Effector memory CD8-positive, alpha-beta T cell (primary cell): ENCODE measurements around the gene LBR.
"Not testable (repeated sequence)": the region's sequence is repeated elsewhere in the genome, so short reads cannot be mapped to it uniquely, and the experiment has no call there.

Experiments
- ATAC-seq: fragments of 150-1000 bp; cut with Tn5 transposase; replicated peaks from 2 replicates; pipeline ENCODE4 v1.10.0; 2021; ENCODE audit warnings: mild to moderate bottlenecking, moderate library complexity
- DNase-seq, 3 experiments: peaks; one replicate each; pipeline ENCODE4 v3.0.0; 2021
- H3K27ac Mint-ChIP-seq, 2 donors: one replicate each; pipeline ENCODE4 v1.8.0; 2022; ENCODE audit warnings: mild to moderate bottlenecking in 2 of 2, mixed read lengths in 2 of 2, moderate library complexity in 2 of 2
- H3K27me3 Mint-ChIP-seq, 2 donors: one replicate each; pipeline ENCODE4 v1.8.0; 2022; ENCODE audit warnings: mixed read lengths in 2 of 2
- H3K36me3 Mint-ChIP-seq: one replicate; pipeline ENCODE4 v1.8.0; 2022; ENCODE audit warnings: mild to moderate bottlenecking, moderate library complexity, mixed read lengths; ENCODE audit not compliant: insufficient read depth
- H3K4me1 Mint-ChIP-seq, 2 donors: one replicate each; pipeline ENCODE4 v1.8.0; 2022; ENCODE audit warnings: low read depth in 2 of 2, mixed read lengths in 2 of 2
- H3K4me3 Mint-ChIP-seq, 2 donors: one replicate each; pipeline ENCODE4 v1.8.0; 2022; ENCODE audit warnings: mild to moderate bottlenecking in 2 of 2, mixed read lengths in 2 of 2, moderate library complexity in 2 of 2
- H3K9me3 Mint-ChIP-seq, 2 donors: one replicate each; pipeline ENCODE4 v1.8.0; 2022; ENCODE audit warnings: mixed read lengths in 2 of 2

LBR gene

DNA sequence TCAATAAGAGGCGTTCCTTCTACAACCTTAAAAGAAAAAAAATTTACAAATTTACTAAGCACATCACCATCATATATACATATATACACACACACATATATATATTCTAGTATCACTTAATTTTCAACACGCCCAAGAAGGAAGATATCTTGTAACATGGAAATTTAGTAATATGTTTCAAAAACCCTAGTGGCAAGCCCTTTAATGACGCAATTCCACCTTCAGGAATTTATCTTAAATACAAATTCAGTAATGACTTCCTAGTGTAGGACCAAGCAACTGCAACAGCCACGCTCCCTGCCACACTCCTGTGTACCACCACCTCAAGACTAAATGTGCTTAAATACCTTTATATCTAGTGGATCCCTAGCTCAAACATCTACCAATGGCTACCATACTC lies 12.5 kb downstream of the LBR start:
- Mint-ChIP-seq H3K4me3 (no peak overlapping the region), H3K36me3 (peaks cover 87% of the 10 kb centered on the region), H3K27ac (peak overlapping the region; percentile 4 to 74), H3K4me1 (peaks cover 19 to 32% of the 10 kb centered on the region in 2 donors), H3K9me3 (no peaks in the 10 kb centered on the region), H3K27me3 (no peaks in the 10 kb centered on the region)
- DNase-seq (no peak), ATAC-seq (no peak)

DNA sequence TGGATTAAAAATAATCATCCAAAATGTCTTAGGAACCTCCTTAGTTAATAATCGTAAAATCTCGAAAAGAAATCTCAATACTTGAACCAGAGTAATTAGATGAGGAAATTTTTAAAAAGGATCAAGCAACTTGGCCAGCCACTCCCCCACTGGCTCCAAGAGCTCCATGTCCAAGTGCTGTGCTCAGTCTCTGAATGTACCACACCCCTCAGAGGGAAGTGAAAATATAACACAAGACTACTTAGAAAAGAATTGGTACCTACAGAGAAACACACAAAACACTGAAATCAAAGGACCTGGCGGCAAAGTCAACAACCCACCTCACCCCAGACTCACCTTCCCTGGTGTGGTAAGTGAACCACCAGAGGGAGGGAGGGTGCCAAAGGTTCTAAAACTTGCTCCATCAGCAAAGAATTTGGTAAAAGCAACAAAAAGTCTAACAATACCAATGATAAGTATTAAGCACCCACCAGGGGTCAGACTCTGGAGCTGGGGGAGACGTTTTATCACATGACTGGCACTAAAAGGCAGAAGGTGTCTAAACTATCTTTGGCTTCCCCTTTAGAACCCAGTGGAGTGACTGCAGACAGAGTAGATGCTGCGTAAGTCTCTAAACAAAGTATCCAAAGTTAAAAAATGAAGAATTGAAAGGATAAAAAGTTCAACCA lies 14.0 kb downstream of the LBR start:
- Mint-ChIP-seq H3K9me3 (no peaks in the 10 kb centered on the region), H3K36me3 (peaks cover 87% of the 10 kb centered on the region), H3K27ac (peak overlapping the region; percentile 4 to 74), H3K4me1 (peaks cover 15 to 34% of the 10 kb centered on the region in 2 donors), H3K27me3 (no peaks in the 10 kb centered on the region), H3K4me3 (no peak overlapping the region)
- DNase-seq: no peak
- peak; percentile 29 for ATAC-seq

DNA sequence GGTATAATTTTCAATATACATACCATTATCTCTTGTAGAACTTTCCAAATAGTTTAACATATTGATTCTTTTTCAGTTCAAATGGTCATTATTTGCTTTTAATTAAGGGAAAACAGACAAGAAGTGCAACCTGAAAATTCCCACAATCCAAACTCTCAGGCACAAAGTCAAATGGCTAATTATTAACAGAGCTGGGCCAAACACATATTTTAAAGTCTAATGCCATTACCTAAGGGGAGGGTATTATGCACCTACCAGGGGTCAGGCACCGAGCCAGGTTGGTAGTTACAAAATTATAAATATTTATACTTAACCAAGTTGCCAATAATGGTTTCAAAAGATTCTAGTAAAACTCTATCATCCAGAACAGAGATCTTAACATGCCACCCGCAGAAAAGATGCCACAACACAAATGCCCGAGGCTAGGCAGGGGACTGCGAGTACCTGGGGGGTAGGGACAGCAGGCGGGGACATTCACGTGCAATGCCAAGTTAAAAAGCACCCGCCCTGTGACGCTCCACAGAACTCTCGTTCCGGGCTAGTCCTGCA lies 15.0 kb downstream of the LBR start:
- no peak for DNase-seq
- no peak overlapping the region for H3K4me3 Mint-ChIP-seq
- no peak for ATAC-seq
- peaks cover 15 to 28% of the 10 kb centered on the region in 2 donors for H3K4me1 Mint-ChIP-seq
- no peaks in the 10 kb centered on the region for H3K27me3 Mint-ChIP-seq
- no peaks in the 10 kb centered on the region for H3K9me3 Mint-ChIP-seq
- H3K36me3 Mint-ChIP-seq: peaks cover 78% of the 10 kb centered on the region
- H3K27ac Mint-ChIP-seq: no peak overlapping the region

DNA sequence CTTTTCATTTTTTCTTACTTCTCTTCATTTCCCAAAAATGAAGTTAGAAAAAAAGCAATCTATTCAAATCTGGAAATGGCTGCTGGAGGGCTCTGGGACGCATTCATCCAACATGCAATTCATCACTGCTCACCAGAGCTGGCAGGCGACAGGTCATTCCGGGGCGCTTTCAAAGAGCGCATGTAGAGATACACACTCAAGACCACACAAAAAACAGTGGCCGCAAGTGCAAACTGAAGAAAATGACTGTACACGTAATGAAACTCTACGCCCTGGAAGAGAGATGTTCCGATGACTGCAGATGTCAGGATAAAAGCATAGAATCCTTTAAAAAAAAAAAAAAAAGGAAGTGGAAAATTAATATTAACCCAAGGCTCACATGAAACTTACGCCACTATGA lies 15.5 kb downstream of the LBR start:
- no peaks in the 10 kb centered on the region for H3K27me3 Mint-ChIP-seq
- no peaks in the 10 kb centered on the region for H3K9me3 Mint-ChIP-seq
- H3K4me1 Mint-ChIP-seq: peaks cover 15 to 25% of the 10 kb centered on the region in 2 donors
- peaks cover 74% of the 10 kb centered on the region for H3K36me3 Mint-ChIP-seq
- H3K27ac Mint-ChIP-seq: no peak overlapping the region
- ATAC-seq (no peak), DNase-seq (no peak)
- no peak overlapping the region for H3K4me3 Mint-ChIP-seq

DNA sequence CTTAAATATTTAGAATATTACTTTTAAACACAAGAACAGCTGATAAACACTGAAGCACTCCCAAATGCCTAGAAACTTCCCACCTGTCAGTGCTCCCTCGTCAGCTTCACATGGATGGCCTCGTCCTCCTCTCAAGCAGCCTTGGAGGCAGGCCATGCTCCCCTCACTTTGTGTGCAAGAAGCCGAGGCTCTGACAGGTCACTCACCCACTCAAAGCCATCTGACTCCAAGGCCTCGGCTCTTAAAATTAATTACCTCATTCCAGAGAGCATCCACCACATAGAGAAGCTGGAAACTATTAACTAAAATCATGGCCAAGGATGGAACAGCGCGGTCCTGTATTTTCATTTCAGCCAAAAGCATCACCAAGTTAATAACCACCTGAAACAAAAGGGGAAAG lies 17.8 kb downstream of the LBR start:
- no peak for DNase-seq
- peak overlapping the region; percentile 16 to 24 for H3K27ac Mint-ChIP-seq
- H3K27me3 Mint-ChIP-seq: no peaks in the 10 kb centered on the region
- no peaks in the 10 kb centered on the region for H3K9me3 Mint-ChIP-seq
- ATAC-seq: no peak
- peaks cover 78% of the 10 kb centered on the region for H3K36me3 Mint-ChIP-seq
- H3K4me1 Mint-ChIP-seq: peaks cover 13 to 20% of the 10 kb centered on the region in 2 donors
- H3K4me3 Mint-ChIP-seq: no peak overlapping the region

DNA sequence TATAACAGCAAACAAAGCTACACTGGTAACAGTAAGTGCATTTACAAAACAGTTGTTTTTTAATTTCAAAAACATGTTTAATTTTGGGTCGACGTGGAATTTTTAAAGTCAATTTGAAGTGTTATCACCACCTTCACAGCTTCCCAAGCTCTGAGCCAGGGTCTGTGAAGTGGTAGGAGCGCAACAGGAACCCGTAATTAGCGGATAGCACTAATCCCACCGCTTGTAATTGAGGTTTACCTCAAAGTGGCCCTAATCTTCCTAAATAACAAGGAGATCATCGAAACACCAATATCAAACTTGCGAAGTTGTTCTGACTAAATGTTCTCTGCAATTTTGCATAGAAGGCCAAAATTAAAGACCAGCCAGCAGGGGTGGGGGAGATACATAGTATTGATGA lies 18.8 kb downstream of the LBR start:
- ATAC-seq (no peak), DNase-seq (no peak)
- Mint-ChIP-seq H3K9me3 (no peaks in the 10 kb centered on the region), H3K4me1 (peaks cover 5 to 16% of the 10 kb centered on the region in 2 donors), H3K27ac (peak overlapping the region in 1 of 2 donors; percentile 35), H3K36me3 (peaks cover 78% of the 10 kb centered on the region), H3K4me3 (no peak overlapping the region), H3K27me3 (no peaks in the 10 kb centered on the region)

DNA sequence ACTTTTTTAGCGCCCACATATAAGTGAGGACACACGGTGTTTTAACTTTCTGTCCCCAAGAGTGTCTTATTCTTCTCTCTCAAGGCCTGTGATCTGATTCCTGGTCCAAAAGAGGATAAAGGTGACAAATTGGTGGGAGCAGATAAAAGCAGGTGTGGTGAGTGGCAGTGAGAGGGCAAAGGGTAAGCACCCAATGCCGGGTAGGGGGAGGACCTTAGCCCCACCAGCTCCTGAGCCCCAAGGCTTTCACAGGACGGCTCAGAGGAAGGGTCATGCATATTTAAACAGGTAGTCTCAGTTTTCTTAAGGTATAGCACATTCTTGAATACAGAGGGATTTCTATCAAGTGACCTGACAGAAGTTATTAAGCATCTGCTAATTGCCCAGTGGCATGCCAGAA lies 19.6 kb downstream of the LBR start:
- Mint-ChIP-seq H3K36me3 (peaks cover 78% of the 10 kb centered on the region), H3K4me1 (peaks cover 5 to 16% of the 10 kb centered on the region in 2 donors), H3K27me3 (no peaks in the 10 kb centered on the region), H3K4me3 (no peak overlapping the region), H3K9me3 (no peaks in the 10 kb centered on the region), H3K27ac (peak overlapping the region; percentile 19 to 35)
- DNase-seq (no peak), ATAC-seq (no peak)

DNA sequence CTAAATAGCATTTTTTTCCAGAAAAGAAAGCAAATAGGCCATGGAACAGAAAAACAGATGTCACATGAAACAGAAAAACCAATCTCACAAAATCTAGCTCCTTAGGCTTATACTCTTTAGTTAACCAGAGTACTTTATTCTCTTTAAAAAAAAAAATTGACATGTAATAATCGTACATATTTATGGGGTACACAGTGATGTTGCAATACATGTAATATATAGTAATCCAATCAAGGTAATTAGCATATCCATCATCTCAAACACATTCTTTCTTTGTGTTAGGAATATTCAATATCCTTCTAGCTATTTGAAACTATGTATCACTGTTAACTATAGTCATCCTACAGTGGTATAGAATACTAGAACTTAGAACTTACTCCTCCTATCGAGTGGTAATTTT lies 20.1 kb downstream of the LBR start:
- no peak for DNase-seq
- peaks cover 78% of the 10 kb centered on the region for H3K36me3 Mint-ChIP-seq
- H3K27ac Mint-ChIP-seq: peak overlapping the region; percentile 35 to 63
- no peak overlapping the region for H3K4me3 Mint-ChIP-seq
- H3K4me1 Mint-ChIP-seq: peaks cover 5 to 16% of the 10 kb centered on the region in 2 donors
- ATAC-seq: no peak
- no peaks in the 10 kb centered on the region for H3K27me3 Mint-ChIP-seq
- no peaks in the 10 kb centered on the region for H3K9me3 Mint-ChIP-seq

DNA sequence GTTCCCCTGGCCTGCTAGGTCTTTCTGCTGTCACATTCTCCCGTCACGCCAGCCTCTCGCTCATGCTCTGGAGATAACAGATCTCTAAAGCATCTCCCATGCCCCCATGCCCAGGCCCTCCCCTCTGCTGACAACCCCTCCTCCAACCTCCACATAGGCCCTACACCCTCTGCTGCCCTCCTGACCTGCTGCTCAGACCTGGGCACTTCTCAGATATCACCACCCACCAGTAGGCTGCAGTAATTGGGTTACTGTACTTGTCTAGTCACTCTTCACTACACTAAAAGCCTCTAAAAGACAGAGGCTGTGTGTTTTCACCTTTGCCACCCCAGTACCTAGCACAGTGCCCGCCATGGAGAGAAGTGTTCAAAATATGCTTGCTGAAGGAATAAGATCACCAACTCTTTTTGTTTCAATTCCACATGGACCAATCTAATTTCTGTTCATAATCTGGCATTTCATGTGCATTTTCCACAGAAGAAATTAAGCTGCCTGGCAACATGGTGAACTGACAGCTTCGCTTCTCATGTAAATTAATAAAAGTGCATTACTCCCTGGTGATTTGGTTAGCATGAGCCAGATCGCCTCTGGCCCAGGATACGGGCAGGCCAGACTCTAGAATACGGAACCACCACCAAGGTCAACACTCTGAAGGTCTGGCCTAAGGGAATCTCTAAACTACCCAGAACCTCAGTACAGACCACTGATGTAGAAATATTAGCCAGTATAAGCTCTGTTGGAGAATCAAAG lies 20.7 kb downstream of the LBR start:
- Mint-ChIP-seq H3K36me3 (peaks cover 78% of the 10 kb centered on the region), H3K27me3 (no peaks in the 10 kb centered on the region), H3K27ac (peak overlapping the region in 1 of 2 donors; percentile 63), H3K4me1 (peaks cover 5 to 16% of the 10 kb centered on the region in 2 donors), H3K4me3 (no peak overlapping the region), H3K9me3 (no peaks in the 10 kb centered on the region)
- no peak for DNase-seq
- ATAC-seq: no peak

DNA sequence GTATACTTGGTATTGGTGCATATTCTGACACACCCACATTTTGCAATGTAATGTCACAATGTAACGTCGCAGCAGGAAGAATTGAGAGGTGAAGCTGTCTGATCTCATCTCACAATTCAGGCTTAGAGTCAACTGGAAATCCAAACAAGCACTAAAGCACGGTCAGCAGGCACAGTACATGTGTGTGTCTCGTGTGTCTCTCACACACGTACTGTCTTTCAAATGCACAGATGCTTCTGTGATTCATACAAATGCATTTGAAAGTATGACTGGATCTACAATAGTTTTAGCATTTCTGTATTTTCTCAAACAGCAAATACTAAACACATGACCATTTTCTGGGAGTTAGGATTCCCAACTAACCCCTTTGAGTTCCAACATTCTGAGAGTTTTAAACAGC lies 26.9 kb downstream of the LBR start:
- H3K9me3 Mint-ChIP-seq: no peaks in the 10 kb centered on the region
- H3K4me3 Mint-ChIP-seq: no peak overlapping the region
- peaks cover 72% of the 10 kb centered on the region for H3K36me3 Mint-ChIP-seq
- no peak for DNase-seq
- H3K4me1 Mint-ChIP-seq: peaks cover 0 to 7% of the 10 kb centered on the region in 2 donors
- no peak overlapping the region for H3K27ac Mint-ChIP-seq
- H3K27me3 Mint-ChIP-seq: no peaks in the 10 kb centered on the region
- ATAC-seq: no peak

DNA sequence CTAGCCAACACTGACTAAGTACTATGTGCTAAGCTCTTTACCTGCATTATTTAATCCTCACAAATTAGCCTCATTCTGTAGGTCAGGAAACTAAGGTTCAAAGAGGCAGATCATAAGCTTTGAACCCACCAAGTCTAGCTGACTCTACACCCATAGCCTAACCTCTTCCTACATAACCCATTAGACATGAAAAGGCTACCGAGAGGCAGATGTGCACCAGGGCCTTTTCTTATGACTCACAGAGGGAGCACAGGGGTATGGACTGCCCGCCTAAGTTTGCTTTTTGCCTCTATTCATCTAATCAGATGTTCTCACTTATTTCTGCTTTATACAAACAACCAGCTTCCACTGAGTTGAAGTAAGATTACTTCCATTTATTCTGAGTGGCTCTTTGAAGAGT lies 31.5 kb downstream of the LBR start:
- Mint-ChIP-seq H3K27ac (no peak overlapping the region), H3K36me3 (peaks cover 33% of the 10 kb centered on the region), H3K27me3 (no peaks in the 10 kb centered on the region), H3K4me3 (no peak overlapping the region), H3K9me3 (no peaks in the 10 kb centered on the region), H3K4me1 (peaks cover 0 to 5% of the 10 kb centered on the region in 2 donors)
- DNase-seq: no peak
- ATAC-seq: no peak

DNA sequence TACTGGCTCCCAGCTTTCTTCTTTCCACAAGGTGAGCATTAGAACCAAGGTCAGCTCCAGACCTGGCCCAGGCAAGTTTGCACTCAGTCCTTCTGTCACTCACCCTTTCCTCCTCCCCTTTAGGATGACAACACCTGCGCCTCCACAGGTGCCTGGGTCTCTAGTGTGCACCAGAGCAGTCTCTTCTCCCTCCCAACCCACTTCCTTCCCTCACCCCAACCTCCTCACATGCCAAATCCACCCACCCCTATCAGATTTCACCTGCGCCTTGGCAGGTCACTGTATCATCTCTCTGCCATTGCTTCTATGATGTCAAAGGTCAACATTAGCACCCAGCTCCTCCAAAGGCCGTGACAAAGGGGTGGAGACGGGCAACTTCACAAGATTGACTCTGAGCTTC lies 38.0 kb downstream of the LBR start:
- ATAC-seq: no peak
- DNase-seq: no peak
- Mint-ChIP-seq H3K27me3 (no peaks in the 10 kb centered on the region), H3K4me3 (no peak overlapping the region), H3K27ac (peak overlapping the region in 1 of 2 donors; percentile 27), H3K4me1 (peaks cover 0 to 5% of the 10 kb centered on the region in 2 donors), H3K9me3 (no peaks in the 10 kb centered on the region), H3K36me3 (peaks cover 3% of the 10 kb centered on the region)

DNA sequence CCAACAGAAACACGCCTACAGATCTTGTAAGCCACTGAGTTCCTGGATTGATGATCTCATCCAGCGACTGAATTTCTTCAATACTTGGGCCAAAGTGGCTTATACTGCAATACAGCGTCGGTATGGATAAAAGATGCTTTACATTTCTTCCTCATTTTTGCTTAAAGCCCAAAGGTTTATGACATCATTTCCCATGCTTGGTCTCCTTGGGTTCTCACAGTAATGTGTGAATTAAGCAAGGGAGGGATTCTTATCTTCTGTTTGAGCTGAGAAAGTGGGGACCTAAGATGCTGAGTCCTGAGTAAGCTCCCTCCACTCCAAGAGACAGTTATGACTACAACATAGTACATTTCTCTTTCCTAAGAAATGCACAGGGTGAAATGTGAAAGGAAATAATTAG lies 39.5 kb downstream of the LBR start:
- DNase-seq (no peak), ATAC-seq (no peak)
- Mint-ChIP-seq H3K9me3 (no peaks in the 10 kb centered on the region), H3K4me3 (no peak overlapping the region), H3K36me3 (peaks cover 3% of the 10 kb centered on the region), H3K27me3 (no peaks in the 10 kb centered on the region), H3K27ac (no peak overlapping the region), H3K4me1 (peaks cover 0 to 5% of the 10 kb centered on the region in 2 donors)

DNA sequence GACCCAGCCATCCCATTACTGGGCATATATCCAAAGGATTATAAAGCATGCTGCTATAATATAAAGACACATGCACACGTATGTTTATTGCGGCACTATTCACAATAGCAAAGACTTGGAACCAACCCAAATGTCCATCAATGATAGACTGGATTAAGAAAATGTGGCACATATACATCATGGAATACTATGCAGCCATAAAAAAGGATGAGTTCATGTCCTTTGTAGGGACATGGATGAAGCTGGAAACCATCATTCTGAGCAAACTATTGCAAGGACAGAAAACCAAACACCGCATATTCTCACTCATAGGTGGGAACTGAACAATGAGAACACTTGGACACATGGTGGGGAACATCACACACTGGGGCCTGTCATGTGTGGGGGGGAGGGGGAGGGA lies 41.0 kb downstream of the LBR start:
- not testable (repeated sequence) for DNase-seq, H3K9me3 Mint-ChIP-seq, H3K4me1 Mint-ChIP-seq, ATAC-seq, H3K27ac Mint-ChIP-seq, H3K36me3 Mint-ChIP-seq, H3K4me3 Mint-ChIP-seq, H3K27me3 Mint-ChIP-seq
